RPMI7951 (cell line): Measurements from ENCODE around the gene MPP3. TPM values are rescaled to one million over a fixed set of nuclear protein-coding genes. Genes with fewer than 3 reads are reported as not detected.
A peak's percentile ranks its signal among the peaks of the same experiment; 100 is the strongest.

Experiments used
- DNase-seq: peaks from one replicate; pipeline ENCODE4 v3.0.0-alpha.2; 2012; ENCODE audit warnings: low read depth
- total RNA-seq: library from RNA; depleted of rRNA; stranded (reverse); fragments of >200 nt; shearing (Covaris generic); gene quantifications from 2 replicates; pipeline ENCODE4 v1.2.3, GENCODE V29; 2014

The MPP3 gene
- total RNA-seq, 1 experiment from 2014 or later: 6.1 TPM

DNA sequence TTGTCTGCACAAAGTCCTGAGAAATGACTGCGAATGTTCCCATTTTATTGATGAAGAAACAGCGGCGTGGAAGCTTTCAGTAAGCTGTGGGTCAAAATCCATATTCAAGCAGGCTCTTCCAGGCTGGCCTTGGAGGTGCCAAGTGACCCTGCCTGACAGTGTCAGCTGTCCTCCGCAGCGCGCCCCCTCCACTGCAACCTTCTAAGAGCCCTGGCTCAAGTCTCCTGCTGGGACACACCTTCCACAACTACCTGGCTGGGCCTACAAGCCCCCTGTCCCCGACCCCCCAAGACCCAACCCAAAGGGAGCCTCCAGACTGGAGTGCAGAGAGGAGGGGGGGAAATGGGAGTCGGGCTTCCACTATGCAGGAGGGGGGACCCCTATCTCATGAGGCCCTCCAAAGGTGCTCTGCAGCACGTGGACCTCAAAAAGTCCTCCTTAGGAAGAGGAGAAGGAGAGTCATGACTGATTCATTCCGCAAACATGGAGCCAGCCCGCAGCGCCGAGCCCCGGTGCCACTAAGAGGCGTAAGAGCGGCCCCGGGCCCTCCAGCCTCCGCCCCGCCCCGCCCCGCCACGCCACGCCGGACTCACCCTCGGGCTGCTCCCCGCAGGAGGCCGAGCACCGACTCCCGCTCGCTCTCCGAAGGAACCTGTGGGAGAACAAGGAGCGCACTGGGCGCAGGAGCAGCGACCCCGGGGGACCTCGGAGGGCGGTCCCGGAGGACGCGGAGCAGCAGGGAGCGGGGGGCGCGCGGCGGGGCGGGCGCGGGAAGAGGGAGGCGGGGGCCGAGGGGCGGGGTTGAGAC, 574 bp downstream of the MPP3 start:
- peak; percentile 76 for DNase-seq

DNA sequence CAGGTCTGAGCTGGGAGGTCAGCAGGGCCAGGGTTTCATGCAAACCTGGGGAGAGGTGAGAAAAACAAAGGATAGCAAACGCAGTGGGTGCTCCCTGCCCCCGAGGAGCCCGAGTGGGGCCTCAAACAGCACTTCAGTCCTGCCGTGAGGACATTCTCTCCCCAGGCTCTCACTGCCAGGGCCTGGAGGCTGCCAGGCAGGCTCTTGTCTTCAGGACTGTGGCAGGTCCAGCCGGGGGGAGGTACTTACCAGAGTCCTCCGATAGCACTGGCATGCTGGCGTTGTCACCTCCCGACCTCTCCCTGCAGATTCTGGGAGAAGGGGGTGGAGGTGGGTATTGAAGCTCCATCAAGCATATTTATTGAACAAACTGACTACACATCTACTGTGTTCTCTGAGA, 1.3 kb downstream of the MPP3 start:
- DNase-seq: no peak

DNA sequence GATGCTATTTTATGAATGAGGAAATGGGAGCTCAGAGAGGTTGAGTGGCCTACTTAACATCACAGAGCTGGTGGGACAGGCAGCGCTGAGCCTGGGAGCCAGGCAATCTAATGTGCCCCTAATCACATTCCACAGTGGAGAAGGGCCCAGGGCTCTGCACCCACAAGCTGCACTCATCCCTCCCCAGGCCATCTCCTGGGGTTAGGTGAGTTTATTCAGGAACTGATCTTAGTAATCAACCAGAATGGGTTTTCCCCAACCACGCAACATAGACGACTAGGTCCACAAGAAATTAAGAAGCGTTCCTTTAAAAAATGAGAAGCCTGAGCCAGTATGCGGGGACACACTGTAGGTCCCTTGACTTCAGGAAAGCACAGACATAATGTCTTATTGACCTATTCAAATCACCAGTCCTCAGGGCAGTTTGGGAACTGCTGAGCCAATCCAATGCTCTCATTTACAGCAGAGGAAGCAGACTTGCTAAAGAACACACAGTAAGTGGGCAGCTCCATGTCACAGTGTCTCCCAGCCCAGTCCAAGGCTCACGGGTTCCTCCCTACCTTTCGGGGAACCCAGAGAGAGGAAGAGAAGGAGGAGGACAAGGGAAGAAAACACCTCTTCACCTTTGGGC, 2.3 kb downstream of the MPP3 start:
- DNase-seq: no peak

DNA sequence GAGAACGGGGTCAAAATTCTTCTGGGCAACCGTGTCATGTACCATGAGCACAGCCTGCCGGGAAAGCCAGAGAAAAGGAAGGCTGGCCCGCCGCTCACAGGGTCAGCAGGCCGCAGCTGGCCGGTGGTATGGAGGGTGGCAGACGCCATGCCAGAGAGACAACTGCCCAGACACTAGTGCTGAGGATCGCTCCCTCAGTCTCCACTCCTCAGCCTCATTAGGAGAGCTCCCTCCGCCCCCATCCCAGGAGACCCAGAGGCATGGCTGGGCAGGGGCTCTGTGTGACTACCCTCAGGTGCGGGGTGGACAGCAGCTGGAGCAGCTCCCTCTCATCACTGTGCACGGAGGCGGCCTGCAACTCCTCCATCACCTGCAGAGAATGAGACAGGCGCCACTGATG, 3.2 kb downstream of the MPP3 start:
- no peak for DNase-seq

DNA sequence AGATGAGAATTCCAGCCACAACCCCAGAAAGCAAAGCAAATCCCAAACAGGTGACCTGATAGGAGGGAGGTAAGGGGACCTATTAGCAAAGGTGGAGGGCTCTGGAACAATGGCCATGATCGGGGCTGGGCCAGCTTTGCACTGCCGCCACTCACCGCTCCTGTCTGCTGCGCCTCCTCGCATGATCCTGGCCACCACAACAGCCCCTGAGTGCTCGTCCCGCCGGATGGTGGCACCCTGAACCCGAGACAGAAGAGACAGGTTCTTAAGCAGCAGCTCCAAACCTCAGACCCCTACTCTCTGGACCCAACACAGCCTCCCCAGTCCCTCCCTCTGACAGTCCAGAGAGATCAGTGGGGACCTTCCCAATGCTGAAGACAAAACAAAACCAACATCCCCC, 5.3 kb downstream of the MPP3 start:
- no peak for DNase-seq

DNA sequence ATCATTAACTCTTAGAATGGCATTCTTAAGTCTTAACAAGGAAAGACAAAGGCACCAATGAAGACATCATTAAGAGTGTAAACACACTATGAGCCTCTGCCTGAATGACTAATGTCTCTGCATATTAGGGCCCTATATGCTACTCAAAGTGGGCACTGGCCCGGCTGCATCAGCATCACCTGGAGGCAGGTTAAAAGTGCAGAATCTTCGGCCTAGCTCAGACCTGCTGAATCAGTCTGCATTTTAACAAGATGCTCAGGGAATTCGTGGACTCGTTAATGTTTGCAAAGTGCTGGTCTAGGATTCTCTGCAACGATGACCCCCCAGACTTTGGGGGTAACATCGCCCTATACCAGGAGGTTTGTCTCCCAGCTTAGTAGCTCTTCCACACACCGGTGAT, 6.7 kb downstream of the MPP3 start:
- no peak for DNase-seq

DNA sequence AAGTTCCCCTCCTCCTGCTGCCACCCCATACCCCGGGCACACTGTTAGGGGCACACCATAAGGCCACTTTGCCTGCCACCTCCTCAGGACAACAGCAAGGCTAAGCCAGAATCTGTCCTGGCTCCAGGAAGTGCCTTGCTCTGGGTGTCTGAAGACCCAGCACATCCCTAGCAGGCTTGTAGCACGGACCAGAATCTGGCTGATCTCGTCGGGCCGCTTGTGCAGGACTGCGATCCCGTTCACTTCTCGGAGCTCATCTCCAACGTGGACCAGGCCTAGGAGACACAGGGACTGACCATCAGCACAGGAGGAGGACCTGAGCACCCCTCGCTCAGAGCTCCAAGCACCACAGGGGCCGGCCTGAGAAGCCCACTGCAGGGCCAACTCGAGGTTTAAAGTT, 7.4 kb downstream of the MPP3 start:
- DNase-seq: no peak

DNA sequence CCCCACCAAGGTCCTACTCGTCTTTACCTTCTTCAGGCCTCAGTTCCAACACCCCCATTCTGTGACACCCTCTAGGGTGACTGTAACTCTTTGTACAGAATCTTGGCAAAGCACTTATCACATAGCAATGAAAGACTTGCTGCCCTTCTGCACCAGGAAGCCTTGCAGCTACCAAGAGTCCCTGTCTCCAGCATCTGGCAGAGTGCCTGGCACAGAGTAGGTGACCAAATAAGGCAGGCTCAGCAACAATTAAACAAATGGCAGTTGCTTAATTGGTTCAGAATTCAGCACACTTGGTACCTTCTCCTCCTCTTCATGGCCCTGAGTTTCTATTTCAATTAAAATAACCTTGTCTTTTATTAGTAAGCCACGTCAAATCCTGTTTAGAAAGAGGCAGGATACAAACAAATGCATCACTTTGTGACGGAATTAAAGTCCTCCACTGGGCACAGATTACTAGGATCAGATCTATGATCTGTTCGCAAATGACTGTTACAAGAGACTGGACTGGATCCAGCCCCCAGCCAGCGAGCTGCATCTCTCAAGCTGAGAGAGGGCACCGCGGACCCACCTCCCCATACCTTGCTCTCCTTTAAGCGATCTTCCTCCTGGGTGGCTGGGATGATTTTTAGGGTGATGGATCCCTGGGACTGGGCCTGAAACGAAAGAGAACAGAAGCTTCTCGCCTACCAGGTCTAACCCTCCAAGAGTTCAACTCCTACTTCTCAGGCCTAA, 9.4 kb downstream of the MPP3 start:
- DNase-seq: no peak

DNA sequence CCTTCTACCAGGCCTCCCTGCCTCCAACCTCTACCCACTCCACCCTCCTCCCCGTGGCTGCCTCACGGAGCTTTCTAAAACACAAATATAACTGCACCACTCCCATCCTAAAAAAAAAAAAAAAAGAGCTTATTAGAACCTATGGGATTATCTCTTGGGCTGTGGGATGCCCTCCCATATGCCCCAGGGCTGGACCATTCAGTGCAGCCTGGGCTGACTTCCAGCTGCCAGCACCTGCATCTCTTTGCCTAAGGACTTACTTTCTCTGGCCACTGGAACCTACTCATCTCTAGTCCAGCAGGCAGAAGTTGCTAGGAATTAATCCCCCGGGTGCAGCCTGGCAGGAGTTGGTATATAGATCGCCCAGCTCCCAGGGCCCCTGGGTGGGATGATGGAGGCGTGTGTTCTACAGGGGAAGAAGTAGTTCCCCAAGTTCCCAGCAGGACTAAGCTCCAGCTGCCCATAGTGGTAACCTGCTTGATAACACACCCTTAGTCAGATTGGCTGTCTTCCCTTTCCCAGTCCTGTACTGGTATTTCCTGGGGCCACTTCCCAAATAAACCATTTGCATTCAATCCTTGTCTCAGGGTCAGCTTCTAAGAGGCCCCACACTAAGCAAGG, 10.3 kb downstream of the MPP3 start:
- peak; percentile 73 for DNase-seq

DNA sequence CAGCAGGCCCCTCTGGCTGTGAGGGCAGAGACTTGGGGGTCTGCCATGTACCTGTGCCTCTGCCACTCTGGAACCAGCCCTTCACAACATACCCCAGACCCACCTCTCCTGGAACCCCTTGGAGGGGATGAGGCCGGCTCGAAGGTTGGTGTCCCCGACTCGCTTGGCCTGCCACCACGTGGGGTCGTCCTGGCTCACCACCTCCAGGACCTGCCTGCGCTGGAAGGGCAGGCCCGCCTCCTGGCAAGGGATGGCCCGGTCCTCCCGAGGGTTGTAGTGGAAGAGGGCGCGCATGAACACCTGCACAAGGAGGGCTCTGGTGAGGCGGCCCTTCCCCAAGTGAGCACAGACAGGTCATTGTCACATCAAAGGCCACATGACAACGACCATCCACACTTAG, 12.2 kb downstream of the MPP3 start:
- DNase-seq: no peak

DNA sequence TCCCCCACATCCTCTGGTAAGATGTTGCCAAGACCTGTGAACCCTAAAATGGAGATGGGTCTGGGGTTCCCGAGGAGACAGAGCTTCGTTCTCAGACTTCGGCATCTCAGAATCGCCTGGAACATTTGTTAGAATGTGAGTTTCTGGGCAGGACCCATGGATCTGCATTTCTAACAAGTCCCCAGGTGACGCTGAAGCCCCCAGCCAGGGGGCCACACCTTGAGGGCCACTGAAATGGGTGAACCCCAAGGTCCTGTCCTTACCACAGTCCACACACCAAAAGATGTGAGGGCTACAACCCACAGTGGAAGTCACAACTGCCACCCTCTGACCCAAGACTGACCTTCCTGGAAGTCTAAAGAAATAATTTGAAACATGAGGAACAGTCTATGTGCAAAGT, 14.0 kb downstream of the MPP3 start:
- no peak for DNase-seq

DNA sequence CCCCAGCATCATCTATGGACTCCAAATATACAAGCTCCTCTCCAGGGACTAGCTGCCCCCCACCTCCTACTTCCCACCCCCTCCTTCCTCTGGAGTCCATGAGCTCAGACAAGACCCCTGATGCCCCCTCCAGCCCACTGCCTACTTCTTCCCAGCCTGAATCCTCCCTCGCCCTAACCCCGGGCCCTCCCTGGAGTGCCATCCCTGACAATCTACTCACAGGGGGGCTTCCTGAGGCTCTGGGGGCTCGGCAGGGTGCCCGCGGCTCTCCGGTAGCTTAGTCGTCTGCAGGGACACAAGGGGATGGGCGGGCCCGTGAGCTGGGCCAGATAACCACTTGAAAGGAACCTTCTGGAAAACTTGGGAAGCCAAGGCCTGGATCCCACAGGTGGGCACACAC, 15.1 kb downstream of the MPP3 start:
- DNase-seq: no peak

DNA sequence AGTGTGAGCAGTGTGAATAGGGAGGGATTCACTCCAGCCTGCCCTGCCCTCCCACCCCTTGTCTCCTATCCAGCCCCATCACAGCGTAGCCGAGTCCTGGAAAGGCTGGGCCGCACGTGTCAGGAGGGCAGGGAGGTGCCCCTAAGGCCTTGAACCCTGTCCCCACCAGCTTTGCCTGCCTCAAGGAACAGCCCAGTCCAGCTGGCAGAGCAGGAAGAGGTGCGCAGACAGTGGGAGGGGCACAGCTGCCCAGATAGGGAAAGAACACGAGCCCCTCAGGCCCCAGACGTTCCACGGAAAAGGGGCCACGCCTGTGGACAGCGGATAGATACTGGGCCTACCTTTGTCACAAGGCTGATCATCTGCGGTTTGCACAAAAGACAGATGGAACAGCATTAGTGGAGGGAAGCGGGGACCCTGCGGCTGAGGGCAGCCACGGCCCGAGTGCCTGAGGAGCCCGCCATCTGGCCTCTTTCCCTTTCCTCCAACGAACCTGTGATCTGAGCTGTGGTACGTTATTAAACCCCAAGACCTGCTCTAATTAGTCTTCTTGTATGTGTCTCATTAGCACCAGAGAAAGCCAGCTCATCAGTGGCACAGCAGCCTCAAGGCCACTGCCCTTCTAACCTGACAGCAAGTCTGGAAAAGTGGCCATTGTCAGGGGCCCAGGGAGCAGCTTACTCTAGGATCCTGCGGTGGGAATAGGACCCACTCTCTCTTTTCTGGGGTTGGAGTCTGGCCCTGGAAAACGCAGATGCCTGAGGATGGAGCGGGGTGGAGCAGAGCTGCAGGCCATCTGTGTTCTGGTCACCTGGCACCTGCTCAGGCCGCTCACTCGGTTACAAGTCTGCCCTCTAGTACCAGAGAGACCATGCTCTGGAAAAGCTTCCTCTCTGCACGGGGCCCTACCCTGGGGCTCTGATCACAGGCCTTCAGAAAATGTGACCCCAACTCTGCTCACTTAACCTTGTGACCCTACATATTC, 16.3 kb downstream of the MPP3 start:
- no peak for DNase-seq

DNA sequence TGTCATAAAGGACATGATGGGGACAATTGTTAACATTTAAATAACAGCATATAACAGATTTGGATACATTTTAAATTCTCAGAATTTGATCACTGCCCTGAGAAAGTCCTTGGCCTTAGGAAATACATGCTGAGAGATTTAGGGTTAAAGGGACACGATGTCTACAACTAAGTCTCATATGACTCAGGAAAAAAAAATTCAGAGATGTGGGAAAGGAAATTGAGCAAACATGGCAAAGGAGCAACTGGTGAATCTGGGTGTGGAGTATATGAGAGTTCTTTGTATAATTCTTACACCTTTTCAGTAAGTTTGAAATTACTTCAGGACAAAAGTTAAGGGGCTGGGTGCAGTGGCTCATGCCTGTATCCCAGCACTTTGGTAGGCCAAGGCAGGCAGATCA, 18.2 kb downstream of the MPP3 start:
- peak; percentile 48 for DNase-seq

DNA sequence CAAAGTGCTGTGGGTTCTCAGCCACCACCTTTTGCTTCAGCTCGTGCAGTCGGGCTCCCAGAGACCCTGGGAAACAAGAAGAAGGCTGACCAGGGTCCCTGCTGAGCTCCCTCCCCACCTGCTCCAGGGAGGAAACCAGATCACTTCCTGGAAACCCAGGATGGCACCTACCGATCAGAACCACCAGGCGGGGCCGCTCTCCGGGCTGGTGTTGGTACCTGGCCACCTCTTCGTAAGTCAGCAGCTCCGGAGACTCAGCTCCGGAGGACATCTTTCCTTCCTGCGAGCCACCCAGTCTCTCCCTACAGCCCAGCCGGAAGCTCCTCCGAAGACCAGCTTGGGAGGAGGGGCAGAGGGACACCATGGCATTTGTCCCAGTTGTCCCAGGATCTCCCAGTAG, 18.9 kb downstream of the MPP3 start:
- DNase-seq: no peak

DNA sequence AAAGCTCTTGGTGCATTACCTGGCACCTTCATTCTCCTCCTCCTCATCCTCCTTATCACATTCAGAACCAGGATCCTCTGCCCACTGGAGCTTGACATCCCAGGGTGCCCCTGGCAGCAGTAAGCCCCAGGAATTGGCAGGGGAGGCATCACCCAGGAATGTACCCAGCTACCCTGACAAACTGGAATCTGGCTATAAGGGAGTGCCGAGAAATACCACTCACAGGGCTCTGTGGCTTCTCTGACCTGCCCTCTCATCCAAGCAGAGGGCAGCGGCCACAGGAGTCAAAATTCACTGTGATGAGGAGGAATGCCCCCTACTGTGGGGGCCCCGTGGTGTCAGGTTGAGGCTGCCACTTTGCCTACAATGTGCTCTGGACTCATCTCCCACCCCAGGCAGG, 19.6 kb downstream of the MPP3 start:
- DNase-seq: no peak

DNA sequence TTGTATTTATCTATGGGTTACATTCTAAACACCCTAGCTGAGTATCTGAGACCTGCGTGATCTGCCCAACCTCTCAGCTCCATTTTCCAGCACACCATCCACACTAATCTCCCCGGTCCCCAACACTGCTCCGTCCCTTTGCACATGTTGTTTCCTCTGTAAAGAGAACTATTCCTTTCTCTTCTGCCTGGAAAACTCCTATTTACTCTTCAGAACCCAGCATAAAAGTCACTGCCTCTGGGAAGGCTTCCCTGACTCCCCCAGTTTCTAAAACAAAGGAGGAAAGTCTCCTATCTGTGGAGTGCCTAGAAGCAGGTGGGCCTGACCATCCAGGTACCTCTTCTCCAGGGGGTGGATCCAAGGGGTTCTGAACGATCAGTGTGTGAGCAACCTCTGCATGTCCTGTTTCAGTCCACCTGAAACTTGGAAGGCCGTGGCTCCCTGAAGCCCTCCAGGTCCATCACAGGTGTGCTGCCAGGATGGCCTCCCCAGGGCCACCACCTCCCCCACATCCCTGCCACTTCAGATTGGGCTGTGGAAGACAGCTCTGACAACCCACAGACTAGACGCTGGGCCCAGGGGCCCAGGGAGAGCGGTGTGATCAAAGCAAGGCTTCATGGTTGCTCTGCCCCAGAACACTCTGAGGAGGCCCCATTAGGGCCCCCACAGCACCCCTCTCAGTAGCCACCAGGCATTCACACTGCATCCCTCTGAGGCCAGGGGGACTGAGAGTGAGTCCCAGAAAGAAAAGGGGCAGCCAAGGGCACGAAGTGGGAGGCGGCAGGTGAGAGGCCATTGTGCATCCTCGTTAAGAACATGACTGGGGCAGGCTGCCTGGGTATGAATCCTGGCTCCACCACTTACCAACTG, 20.3 kb downstream of the MPP3 start:
- DNase-seq: no peak

DNA sequence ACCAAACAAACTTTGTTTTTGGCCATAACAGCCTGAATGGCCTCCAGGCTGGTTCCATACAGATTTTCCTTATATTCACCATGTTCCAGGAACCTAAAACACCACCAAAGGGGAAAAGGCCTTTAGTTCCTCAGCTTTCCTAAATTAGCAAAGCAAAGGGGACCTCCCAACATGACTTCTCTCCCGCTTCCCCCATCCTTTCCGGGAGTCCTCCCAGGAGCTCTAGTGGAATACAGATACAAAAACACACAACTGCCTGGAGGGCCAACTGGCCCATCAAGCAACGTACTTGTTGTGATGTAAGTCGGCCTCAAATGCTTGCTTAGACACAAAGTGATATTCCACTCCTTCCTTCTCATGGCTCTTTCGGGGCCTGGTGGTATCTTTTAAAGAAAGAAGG, 22.1 kb downstream of the MPP3 start:
- DNase-seq: no peak

DNA sequence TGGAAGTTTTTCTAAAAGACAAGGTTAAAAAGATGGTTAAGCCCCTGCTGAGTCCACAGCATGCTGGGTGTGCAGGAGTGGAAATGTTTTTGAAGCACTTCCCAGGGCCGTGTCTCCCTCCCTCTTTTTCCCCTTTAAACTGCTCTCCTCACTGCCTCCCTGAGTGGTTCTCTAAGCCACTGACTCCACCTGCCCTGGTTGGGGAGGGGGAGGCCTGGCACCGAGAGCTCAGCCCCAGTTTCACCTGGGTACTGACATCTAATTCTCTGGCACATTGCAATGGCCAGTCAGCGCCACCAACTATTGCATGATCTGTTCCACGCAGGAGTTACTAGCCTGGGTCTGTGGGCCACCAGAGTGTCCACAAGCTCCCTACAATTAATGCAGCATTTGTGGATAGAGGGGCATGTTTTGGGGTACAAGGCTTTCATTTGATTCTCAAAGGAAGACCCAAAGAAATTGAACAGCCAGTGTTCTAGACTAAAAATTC, 22.7 kb downstream of the MPP3 start:
- no peak for DNase-seq

DNA sequence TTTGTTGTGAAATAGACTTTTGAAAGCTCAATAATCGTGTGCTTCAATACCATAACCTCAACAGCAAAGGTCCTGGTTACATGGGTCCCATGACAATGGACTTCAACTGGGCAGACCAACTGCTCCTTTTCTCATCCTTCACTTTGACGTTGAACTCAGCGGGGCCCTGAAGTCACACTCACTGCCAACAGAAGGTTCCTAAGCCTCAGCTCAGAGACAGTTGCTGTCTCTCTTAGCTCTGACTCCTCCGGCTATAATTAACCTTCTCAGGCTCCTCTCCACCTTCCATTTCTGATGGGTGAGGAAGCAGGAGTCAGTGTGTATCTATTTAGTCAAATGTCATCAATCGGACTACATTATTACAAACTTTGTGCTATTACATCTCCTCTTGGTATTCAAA, 23.8 kb downstream of the MPP3 start:
- DNase-seq: no peak
